Superior temporal gyrus (tissue), 1 donor: Measurements from ENCODE around the gene HDAC11.

Experiments used
- DNase-seq: peaks from one replicate; pipeline ENCODE4 v3.0.0-alpha.2; 2016; ENCODE audit errors: extremely low spot score

HDAC11 gene

DNA sequence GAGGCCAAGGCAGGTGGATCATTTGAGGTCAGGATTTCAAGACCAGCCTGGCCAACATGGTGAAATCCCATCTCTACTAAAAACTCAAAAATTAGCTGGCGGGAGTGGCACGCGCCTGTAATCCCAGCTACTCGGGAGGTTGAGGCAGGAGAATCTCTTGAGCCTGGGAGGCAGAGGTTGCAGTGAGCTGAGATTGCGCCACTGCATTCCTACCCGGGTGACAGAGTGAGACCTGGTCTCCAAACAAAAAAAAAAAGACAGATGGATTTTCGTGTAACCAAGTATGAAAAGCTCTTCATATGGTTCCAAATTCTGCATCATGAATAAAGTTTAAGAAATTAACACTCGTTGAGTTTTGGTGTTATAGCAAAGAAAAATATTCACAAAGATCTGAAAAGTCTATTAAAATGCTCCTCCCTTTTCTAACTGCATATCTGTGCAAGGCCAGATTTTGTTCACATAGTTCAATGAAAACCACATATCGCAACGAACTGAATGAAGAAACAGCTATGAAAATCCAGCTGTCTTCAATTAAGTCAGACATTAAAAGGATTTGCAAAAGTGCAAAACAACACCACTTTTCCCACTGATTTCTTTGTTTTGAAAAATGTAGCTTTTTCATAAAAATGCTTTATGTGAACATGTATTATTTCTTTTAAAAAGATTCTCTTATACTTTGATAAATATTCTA lies 45.0 kb downstream of the HDAC11 start:
- DNase-seq: no peak

DNA sequence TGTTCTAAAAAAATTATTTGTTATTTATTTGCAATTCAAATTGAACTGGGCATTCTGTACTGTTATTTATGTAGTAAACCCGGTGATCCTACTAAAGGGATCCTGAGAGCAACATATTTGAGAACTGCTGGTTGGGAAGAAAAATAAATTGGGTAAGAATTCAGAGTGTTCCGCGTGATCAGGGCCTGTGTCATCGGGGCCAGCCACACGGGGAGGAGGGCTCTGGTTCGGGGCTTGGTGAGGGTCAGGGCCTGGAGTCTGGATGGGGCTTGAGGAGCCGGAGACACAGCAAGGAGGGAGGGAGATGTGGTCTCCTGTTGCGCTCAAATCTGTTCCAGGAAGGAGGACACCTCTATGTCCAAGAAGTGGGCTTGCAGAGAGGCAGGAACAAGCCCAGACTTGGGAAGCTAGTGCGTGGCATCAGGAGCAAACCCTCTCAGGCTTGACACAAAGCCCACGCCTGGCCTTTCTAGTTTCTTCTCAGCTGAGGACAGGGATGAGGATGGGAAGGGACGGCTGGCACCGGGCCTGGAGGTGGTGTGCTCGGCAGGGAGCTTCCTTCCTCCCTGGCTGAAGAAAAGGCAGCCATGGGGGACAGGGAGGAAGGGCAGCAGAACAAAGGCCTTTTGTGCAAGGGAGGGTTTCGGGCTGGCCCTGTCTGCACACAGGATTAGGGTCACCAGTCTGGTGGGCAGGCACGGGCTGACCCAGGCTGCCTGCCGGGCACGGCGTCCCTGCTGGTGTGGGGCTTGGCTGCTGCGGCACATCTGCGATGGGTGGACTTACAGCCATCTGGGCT lies 45.9 kb downstream of the HDAC11 start:
- DNase-seq: no peak

DNA sequence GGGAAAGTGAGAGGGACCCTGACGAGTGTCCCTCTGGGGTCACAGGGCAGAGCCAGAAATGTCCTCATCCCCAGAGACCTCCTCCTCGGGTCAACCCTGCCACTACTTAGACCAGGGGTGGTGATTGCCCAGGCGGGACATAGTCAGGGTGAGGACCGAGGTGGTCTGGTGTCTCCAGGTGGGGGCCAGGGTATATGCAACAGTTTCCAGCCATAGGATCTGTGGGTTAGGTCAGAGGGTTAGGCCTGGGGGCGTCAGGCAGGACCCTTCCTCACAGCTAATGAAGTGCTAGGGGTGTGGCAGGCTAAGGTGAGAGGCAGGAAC lies 46.5 kb downstream of the HDAC11 start:
- no peak for DNase-seq

DNA sequence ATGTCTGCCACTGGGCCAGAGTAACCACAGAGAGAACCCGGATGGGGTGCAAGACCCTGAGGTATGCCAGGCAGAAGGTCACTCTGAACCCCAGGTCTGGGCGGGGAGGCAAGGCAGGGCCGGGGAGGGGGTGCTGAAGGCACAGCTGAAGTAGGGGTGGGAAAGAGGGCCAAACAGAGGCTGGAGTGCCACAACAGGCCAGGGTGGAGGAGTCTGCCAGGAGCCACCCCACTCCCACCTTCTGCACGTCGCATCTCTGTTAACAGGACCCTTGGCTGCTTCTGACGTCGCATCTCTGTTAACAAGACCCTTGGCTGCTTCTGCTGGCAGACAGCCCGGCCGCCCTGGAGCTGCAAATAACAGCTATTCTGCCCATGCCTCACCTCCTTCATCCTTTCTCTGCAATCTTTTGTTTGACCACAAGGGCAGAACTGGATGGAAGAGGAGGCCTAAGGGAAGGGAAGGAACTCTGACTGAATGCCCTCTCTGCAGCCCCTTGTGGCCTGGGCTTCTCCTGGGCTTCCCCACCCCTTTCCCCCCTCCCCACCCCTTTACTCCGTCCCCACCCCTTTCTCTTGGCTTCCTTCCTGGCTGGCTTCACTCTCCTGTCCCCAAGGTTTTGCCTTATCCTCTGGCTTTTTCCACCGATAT lies 48.2 kb downstream of the HDAC11 start:
- DNase-seq: no peak

DNA sequence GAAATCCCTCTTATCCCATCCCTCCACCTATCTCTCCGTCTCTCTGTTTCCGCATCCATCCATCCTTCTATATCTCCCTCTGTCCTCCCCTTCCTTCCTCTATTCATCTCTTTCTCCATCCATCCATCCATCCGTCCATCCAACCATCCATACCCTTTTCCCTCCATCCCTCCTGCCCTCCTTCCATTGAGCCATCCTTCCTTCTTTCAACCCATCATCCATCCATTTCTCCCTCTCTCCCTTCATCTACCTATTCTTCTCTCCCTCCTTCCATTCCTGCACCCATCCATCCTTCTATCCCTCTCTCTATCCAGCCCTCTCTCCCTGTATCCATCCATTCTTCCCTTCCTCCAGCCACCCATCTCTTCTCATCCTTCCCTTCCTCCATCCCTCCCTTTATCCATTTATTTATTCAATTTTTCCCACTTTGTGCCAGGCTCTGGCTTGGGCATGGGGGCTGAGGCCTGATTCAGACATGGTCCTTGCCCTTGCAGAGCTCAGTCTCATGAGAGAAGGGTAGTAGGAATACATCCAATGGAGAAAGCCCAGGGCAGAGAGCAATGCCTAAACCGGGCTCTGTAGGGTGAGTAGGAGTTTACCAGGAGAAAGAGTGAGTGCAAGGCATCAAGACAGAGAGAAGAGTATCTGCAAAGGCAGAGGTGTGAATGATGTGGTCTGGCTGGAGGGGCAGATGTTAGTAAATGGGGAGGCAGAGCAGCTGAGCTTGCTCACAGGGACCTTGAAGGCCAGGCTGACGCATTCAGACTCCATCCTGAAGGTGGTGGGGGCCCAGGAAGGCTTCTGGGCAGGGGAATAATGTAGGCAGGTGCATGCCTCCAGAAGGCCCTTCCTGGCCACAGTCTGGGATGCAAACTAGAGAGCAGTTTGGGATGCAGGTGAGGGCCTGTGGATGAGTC lies 49.3 kb downstream of the HDAC11 start:
- no peak for DNase-seq

DNA sequence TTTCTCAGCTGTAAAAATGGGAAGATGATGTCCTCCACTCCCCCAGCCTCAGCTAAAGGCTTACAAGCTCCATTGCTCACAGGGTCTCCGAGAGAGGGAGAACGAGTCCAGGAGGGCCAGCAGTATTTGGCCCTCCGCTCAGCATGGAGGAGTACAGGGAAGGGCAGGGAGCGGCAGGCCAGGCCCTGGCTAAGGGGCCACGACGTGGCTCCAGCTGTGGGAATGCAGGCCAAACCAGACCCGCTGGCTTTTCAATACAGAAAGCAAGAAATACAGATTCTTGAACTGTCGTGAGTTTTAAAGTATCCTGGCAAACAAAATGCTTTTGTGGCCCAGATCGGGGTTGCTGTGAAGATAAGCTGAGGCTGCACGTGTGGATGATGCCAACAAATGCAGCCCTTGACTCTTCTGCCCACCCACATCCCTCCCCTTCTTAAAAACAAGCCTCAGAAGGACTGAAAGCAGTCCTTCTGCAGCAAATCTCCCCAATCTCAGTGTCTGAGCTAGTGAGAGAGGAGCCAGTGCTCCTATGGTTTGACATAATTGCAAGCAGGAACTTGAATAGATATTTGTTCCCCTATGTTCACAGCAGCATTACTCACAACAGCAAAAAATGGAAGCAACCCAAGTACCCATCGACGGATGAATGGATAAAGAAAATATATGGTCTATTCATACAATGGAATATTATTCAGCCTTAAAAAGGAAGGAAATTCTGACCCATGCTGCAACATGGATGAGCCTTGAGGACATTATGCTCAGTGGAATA lies 50.3 kb downstream of the HDAC11 start:
- DNase-seq: no peak

DNA sequence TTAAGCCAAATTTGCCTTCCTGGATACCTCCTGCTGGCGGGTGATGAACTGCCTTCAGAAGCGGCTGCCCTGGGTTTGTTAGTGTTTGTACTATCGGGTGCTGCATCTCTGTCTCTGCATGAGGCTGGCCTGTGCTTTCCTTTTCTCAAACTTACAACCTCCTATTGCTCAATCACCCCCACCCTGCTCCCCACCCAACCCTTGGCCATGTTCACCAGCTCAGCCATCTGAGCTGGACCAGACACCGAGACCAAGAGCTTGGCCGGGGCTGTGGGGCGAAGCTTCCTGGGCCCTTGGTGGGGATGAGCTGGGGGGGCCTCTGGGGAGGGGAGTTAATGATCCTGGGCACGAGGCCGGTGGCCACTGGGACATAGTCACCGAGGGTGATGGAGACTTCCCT lies 52.0 kb downstream of the HDAC11 start:
- DNase-seq: no peak

DNA sequence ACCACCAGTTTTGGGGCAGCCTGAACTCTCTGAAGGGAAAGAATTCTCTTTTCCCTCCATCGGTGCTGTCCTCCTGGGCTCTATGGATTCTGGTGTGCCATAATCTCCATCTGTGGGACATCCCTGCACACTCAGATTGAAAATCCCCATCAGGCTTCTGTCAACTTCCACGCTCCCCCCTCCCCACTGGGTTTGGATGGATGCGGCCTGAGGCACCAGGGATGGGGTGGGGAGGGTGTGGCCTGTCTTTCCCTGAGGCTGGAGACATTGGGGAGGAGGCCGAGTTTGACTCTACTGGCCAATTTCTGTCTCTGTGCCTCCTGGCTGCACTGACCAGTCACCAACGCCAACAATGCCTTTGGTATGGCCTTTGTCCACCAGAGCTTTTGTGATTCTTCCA lies 52.5 kb downstream of the HDAC11 start:
- DNase-seq: no peak

DNA sequence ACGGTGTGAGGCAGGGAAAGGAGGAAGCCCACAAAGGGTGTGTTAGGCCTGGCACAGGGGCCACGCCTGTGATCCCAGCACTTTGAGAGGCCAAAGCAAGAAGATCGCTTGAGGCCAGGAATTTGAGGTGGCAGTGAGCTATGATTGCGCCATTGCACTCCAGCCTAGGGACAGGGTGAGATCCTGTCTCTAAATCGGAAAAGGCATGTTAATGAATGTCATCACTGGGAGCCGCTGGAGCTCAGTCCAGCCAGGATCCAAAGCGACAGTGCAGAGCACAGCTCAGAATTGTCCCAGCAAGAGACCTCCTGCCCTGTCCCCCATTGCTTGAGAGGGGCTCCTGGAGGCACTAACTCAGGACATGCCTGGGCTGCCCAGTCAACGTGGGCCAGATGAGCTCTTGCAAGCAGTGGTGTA lies 53.8 kb downstream of the HDAC11 start:
- no peak for DNase-seq

DNA sequence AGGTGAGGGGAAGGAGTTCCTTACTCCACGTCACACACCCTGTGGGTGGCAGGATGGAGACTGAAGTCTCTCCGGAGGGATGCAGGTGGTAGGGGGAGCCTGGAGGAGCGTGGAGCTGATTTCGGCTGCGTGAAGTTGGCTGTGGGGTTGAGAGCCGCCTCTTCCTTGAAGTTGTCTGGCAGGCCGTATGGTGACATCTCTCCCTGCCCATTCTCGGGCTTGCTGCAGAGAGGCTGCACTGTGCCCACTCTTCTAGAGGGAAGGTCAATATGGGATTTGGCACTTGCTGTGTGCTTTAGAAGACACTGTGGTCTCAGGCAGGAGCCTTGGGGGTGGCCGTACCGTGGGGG lies 55.4 kb downstream of the HDAC11 start:
- no peak for DNase-seq

DNA sequence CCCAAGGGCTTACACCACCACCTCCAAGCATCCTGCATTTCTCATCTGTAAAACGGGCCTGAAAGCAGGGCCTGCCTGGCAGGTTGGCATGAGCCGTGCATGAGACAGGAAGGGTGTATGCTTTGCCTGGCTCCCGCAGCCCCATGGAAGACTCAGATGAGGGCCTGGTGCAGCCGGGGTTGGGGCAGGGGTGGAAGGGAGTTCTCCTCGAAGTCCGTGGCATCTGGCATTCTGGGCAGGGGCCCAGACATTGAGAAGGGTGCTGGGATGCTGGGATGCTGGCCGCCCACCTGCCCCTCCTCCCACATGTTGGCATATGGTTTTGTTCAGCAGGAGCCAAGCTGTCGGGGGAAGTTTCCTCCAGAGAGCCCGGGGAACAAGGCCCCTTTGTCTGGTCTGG lies 55.8 kb downstream of the HDAC11 start:
- no peak for DNase-seq

DNA sequence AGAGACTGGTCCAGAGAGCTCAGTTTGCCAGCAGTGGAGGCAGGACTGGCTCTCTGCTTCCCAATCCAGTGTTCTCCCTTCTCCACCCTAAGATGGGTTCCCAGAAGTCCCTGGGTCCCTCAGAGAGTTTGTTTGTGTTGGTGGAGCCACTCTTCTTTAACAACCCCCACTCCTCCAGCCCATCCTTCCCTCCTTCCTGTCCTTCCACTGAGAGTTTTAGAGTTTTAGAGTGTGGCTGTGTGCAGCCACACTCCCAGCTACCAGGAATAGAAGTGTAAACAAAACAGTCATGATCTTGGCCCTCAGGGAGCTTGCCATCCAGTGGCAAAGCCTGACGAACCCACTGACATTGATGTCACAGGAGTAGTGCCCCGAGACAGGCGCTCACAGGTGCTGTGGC lies 56.3 kb downstream of the HDAC11 start:
- no peak for DNase-seq

DNA sequence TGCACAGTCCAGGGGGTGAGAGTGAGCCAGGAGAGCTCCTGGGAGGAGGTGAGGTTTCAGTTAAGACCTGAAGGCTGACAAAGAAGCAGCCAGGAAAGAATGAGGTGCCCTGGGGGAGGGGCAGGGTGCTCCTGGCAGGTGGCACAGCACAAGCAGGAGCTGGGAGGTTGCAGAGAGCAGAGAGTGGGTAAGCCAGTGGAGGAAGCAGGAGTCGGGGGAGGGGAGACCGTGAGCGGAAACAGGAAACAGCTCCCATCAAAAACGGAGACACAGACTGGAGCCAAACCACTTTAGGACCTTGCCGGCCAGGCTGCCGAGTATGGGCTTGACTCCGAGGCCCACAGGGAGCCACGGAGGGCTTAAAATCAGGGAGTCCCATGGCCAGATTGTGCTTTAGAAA lies 56.7 kb downstream of the HDAC11 start:
- no peak for DNase-seq

DNA sequence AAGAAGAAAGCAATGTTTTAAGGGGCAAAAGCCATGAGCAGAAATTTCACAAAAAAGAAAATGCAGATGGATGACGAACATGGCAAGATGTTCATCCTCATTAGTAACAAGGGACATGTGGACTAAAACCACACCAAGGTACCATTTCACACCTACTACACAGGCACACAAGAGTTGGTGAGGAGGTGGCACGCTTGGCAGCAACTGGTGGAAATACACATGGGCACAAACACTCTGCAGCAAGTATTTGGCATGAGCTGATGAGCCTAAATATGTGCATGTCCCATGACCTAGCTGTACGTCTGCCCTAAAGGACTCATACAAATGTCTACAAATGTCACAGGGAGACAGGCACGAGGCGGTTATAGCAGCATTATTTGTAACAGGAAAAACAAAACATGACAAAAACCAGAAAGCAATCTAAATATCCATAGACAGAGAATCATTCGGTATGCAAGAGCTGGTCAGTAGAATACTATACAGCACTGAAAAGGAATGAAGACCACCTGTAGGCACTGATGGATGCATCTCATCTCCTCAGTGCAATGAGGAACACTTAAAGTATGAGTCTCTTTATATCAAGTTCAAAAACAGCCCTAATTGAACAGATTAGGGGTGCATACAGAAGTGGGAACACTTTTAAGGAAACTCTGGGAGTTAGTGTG lies 57.3 kb downstream of the HDAC11 start:
- DNase-seq: no peak

DNA sequence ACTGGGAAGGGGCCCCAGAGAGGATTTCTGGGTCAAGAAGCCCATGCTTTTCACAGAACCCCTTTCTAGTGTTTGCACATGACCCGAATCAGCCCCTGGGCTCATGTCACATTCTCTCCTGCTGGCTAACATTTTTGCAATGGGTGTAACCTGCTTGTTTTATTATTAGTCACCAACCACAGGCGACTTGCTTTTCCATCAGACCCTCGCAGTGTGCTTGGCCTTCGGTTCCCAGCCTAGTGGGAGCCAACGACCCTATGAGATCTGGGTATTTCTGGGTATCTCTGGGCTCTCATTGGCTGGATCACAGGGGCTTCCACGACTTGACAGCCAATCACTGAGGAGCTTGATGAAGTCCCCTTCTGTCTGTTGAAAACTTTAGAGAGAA lies 57.8 kb downstream of the HDAC11 start:
- no peak for DNase-seq

DNA sequence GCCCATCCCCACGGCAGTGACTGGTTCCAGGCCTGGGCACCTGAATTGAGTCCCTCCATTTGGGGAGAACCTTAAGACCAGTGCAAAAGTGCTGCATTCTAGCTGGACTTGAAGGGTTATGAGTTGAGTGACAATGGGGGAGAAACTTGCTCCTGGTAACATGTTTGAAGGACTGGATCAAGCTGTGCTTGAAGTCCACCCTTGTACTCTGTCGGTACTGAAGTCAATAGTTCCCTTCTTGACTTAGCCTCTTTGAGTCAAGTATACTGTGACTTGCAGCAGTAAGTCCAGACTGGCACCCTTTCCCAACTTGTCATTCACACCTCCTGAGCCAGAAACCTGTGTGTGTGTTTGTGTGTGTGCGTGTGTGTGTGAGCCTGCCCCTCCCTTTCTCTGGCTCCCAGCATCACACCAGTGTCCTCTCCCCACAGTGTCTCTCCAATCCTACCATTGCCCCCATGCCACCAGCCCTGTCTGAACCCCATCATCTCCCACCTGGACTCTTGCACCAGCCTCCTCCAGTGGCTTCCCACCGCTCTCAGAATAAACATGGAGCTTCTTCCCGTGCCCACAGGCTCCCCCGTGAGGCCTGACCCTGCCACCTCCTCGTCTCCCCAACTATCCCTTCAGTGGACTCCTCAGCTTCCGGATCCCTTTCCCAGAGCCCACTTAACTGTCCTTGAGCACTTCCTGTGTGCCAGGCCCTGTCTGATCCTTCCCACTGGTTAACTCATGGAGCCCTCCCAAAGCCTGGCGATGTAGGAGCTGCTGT lies 58.6 kb downstream of the HDAC11 start:
- DNase-seq: no peak

DNA sequence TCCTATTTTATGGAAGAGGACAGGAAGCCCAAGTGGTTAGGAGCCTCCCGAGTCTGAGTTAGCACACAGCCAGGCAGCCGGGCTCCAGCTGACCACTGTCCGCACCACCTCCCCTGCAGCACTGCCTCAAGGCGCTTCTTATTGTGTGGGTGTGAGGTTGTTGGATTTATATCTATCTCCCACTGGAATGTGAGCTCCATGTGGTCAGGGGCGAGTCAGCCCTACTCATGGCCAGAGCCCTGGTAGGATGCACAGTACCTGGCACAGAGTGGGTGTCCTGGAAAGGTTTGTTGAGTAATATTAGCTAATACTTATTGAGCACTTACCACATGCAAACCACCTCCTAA lies 59.2 kb downstream of the HDAC11 start:
- DNase-seq: no peak

DNA sequence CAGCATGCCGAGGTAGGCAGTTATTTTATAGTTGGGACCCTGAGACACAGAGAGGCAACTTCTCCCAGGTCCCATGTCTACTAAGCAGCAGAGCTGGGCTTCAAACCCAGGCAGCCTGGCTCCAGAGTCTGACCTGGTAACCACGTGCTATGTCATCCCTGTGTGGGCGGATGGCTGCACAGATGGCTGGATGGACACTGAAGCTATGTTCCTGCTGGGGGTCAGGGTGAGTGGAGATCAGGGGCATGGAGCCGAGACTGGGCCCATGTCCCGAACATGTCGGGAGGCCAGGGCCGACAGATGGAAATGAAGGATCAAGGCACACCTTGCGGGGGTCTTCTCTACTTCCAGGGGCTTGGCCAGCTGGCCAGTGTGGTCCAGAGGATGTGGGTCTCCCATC lies 59.6 kb downstream of the HDAC11 start:
- DNase-seq: no peak

DNA sequence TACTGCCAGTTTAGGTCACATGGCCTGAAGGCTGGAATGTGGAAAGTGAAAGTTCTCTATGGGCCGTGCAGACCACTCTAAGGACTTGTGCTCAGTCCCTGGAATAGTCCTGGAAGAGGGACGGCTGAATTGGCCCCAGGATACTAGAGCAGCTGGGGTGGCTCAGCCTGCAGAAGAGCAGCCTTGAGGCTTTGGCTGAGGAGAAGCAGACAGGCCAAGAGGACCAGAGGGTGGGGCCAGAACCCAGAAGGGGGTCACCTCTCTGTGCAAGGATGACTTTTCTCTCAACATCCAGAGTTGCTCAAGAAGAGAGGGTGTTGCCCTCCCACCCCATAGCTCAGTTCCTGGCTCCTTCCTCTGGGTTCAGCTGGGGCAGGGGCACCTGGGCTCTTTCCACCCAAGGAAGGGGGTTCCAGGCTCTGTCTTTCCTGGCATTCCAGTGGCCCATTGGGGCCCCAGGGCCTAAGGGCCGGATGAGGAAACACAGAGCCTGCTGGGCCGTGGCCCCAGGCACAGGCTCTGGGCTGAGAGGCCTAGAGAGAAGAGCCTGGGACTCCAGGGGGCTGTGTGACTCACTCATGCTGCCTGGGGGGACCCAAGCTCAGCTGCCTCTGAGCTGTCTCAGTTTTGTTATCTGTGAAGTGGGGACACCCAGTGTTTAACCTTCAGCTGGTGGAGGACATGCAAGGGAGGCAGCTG lies 60.3 kb downstream of the HDAC11 start:
- no peak for DNase-seq

DNA sequence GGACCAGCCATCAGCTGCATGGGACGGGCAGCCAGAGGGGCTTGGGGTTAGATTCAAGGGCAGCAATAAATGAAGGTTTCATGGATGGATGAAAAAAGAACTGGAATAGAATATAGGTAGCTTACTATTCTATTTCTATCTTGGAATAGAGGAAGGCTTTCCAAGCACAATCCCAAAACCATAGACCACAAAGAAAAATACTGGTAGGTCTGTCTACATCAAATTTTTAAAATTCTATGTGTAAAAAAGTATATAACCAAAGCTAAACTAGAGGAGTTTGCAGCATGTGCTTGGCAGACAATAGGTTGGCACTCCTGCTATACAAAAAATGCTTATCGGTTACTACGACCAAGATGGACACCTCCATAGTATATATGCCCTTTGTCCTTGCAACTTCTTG lies 61.6 kb downstream of the HDAC11 start:
- no peak for DNase-seq
